Inflammatory macrophage (primary cell): Measurements from ENCODE around the gene CREG1.

ENCODE experiments used
- DNase-seq, 2 donors: peaks; one replicate each; pipeline ENCODE4 v3.0.0-alpha.2; 2020 to 2022

Gene CREG1

DNA sequence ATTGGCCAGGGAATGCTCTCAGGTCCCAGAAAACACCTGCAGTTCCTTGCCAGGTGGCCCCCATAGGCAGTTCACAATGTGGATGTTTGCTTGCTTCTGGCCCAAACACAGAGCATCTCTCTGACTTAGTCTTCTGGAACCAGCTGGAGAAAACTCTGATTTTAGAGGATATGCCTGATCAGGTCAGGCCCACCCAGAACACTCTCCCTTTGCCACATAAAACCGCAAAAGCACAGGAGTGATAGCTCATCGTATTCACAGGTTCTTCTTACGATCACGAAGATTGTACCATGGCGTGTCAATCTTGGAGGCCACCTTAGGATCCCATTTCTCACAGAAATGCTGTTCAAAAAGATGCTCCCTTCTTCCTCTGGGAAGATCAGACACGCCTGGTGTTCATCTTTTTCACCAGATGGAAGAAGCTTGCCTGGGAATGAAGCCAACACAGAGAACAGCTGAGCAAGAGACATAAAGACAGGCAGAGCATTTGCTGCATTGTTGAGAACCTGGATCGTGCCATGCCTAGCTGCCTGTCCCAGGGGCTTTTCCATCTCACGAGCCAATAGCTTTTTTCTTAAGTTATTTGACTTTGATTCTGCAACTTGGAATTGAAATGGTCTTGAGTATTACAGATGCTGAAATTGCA lies 23.6 kb downstream of the CREG1 start:
- no peak for DNase-seq

DNA sequence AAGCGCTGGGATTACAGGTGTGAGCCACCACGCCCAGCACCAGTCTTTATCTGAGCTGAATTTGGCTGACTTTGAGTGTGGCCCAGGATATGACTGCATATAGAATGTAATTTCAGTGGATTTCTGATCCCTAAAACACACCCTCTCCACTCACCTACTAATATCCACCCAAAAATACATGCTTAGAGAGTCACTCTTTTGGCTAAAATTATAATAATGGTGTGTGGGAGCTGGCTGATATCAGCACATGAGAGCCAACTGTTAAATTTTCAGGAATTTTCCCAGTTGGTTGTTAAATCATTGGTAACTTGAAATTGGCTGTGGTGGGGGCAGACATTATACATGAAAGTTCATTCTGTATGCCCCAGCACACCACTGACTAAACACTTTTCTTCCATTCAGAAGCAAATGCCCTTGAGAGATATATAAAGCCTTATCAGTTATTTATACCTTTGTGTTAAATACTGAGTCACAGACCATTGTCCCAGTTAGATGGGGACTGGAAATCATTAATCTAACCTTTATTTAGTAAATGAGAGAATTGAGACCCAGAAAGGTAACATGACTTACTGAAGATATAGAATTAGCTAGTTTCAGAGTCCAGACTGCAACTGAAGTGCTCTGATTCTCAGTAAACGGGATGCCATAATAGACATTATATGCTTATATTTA lies 25.4 kb downstream of the CREG1 start:
- no peak for DNase-seq

- DNase-seq, result no peak
Measured at GRCh38 chr1:167526667-167527383, 26.7 kb downstream of the CREG1 start.

- DNase-seq, result no peak
Measured at GRCh38 chr1:167524651-167525050, 28.9 kb downstream of the CREG1 start.

DNA sequence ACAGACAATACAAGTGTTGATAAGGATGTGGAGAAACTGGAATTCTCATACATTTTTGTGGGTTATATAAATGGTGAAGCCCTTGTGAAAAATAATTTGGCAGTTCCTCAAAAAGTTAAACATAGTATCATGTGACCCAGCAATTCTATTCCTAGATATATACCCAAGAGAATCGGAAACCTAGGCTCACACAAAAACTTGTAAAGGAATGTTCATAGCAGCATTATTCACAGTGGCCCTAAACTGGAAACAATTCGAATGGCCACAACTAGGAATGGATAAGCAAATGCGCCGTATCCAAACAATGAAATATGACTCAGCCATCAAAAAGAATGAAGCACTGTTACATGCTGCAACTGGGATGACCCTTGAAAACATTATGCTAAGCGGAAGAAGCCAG lies 31.3 kb downstream of the CREG1 start:
- DNase-seq, result no peak

DNA sequence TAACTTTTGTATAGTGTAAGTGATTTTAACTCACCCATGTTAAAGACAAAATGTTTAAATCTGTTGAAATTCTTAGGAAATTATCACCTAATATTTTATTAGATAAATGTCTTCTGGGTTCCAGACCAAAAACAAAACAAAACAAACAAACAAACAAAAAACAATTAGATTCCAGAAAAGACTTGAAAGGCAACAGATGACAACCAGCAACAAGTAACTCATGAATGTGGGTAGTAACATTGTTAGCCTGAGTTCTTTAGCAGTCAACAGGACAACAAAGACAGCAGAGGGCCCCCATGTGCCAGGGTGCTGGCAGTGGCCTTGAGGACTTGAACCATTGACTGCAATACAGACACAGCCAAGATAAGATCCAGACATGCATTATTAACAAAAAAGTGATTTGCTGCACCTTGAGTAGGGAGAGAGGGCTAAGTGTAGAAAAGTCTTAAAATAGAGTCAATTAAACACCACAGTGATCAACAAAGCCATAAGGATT lies 32.8 kb downstream of the CREG1 start:
- DNase-seq, result peak in 1 of 2 donors; percentile 41

- no peak for DNase-seq
Measured at GRCh38 chr1:167518331-167518700, 35.2 kb downstream of the CREG1 start, which contains the start of gene CD247. Gene CD247, minus strand, starts transcription at chr1:167518529. Its CDS starts 64 bp downstream, at chr1:167518465.

GRCh38 chr1:167517535-167518330 lies 35.8 kb downstream of the CREG1 start:
- DNase-seq, result no peak

GRCh38 chr1:167516404-167517388 lies 36.9 kb downstream of the CREG1 start:
- no peak for DNase-seq

DNA sequence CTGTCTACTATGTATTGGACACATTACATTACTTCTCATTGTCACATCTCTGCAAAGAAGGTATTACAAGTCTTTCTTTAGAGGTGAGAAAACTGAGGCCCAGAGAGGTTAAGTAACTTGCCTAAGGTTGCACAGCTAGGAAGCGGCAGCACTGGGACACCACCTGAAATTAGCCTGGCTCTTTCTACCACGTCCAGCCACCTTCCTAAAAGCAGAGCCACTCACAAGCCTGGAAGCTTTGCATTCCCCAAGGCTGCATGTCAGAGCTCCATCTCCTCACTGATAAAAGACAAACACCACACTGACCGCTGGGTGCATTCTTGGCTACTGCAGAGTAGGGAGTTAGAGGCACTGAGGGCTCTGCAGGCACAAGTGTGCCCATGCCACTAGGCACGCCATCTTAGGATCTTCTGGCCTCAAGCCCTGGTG lies 37.7 kb downstream of the CREG1 start:
- no peak for DNase-seq

- no peak for DNase-seq
Measured at GRCh38 chr1:167515461-167515860, 38.1 kb downstream of the CREG1 start.

GRCh38 chr1:167514288-167514687 lies 39.3 kb downstream of the CREG1 start:
- DNase-seq, result no peak

DNA sequence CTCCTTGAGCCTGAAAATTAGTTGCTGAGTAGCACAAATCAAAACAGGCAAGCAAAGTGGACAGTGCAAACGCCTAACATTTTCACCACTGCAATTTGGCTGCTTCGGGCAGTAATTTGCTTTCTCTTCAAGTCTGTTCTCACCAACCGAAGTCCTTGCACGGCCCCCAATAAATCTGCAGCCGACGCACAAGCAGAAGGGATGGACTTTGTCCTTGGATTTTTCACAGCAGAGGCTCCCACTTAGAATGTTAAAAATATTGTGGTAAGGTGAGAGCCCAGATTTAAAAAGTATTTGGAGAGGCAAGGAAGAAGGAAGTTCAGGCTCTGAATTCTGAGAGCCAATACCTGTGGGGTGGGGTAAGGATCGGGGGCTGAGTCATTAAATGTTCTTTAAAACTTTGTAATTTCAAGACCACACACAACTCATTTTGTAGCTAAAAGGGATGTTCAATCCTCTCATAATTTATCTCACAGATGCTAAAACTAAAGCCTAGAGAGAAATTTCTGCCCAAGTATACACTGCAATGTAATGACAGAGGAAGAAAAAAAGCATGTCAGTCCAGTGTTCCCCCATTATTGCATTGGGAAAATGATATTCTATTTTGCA lies 41.4 kb downstream of the CREG1 start:
- DNase-seq, result no peak

DNA sequence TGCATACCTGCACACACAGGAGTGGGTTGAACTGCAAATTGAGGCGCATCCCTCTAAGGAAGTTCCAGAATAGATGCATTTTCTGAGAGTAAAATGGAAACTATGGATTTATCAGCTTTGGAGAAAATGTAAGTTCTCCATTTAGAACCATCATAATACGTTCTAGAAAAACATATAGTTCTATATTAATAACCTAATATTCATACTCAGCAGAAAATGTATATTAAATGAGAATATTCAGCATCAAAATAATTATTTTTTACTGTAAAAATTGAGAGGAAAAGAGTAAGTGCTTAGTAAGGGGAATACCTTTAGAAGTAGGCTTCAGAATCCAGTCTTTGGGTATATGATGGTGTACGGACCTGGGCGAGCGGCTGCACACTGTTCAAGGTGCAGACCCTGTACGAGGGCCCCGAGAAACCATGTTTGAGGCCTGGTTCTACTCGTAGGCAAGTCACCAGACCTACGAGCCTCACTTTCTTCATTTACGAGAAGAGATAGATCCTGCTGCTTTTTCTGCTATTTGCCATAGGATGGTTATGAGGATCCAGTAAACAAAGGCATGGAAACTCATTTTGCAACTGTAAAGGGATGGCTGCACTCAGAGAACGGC lies 42.1 kb downstream of the CREG1 start:
- no peak for DNase-seq

DNA sequence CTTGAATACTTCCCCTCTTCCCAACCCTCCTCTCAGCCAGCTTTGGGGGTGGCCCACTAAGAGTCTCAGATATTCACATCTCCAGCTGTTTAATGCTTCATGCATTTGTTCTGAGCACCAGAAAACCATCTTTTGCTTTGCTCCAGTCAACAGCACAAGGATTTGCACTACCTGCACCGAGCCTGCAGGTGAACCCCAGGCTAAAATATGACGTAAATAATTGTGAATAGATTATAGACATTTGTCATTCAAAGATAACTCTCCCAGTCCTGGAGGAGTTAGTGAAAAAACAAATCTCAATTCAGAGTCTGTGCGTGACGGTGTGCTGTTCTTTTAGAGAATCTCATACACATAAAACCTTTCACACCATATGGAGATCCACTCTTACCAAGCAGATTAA lies 42.7 kb downstream of the CREG1 start:
- no peak for DNase-seq

- DNase-seq, result no peak
Measured at GRCh38 chr1:167510244-167510643, 43.3 kb downstream of the CREG1 start.

DNA sequence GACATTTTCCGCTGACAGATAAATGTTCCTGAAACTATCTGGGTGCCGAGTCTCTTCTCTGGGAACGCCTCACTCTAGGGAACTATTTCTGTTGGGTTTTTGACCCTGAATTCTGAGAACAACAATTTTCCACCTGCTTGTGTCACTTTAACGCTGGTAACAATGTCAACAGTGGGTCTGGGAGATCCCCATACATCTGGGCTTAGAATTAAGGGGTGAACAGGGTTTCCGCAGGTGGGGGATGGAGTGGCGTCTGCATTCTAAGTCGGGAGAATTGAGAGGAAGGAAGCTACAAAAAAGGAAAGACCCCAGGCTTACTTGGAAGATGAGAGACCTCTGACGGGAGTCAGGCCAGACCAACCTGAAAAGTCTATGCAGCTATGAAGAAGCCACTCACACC lies 44.0 kb downstream of the CREG1 start:
- no peak for DNase-seq

DNA sequence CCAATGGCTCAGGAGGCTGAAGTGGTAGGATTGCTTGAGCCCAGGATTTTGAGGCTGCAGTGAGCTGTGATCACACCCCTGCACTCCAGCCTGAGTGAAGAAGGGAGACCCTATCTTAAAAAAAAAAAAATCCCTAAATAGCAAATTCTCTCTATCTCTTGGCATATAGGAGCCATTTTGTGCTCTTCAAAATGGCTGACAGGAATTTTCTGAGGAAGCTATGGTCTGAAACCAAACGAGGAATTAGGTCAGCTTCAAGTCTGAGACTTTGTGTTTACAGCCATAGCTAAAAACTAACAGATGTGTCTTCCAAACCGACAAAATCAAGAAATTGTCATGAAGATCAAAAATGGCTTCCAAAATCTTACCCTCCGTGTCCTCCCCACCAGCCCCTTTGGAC lies 45.8 kb downstream of the CREG1 start:
- no peak for DNase-seq

GRCh38 chr1:167504467-167504827 lies 49.1 kb downstream of the CREG1 start:
- no peak for DNase-seq

GRCh38 chr1:167503626-167504466 lies 49.7 kb downstream of the CREG1 start:
- DNase-seq, result no peak
